Loucy (cell line): ENCODE data around the gene LIMK2.

ENCODE experiments used
- H2AFZ ChIP-seq: fragments of 200-600 bp; sonication (generic); 2 replicates; pipeline ENCODE4 v1.6.0; 2016; ENCODE audit warnings: antibody characterized with exemption, mild to moderate bottlenecking, low read length, moderate library complexity
- H3F3A ChIP-seq: fragments of 200-600 bp; 2 replicates; pipeline ENCODE4 v1.6.0; 2016; ENCODE audit warnings: antibody characterized with exemption, low read depth, mild to moderate bottlenecking
- H3K27me3 ChIP-seq: fragments of 200-600 bp; sonication (generic); 2 replicates; pipeline ENCODE4 v1.6.1; 2014; ENCODE audit warnings: low read length, mild to moderate bottlenecking; ENCODE audit not compliant: insufficient read depth, poor library complexity, severe bottlenecking
- H3K36me3 ChIP-seq: fragments of 200-600 bp; sonication (generic); 2 replicates; pipeline ENCODE4 v1.6.1; 2016; ENCODE audit warnings: low read length; ENCODE audit not compliant: insufficient read depth
- H3K4me1 ChIP-seq: fragments of 200-600 bp; sonication (generic); 2 replicates; pipeline ENCODE4 v1.5.1; 2014; ENCODE audit warnings: low read length, mild to moderate bottlenecking; ENCODE audit not compliant: insufficient read depth, poor library complexity, severe bottlenecking
- H3K4me2 ChIP-seq: fragments of 200-600 bp; sonication (generic); 2 replicates; pipeline ENCODE4 v1.6.0; 2014; ENCODE audit warnings: antibody characterized with exemption, low read length, low read depth, mild to moderate bottlenecking; ENCODE audit not compliant: poor library complexity, severe bottlenecking
- H3K4me3 ChIP-seq: fragments of 200-600 bp; sonication (generic); 2 replicates; pipeline ENCODE4 v1.5.1; 2014; ENCODE audit warnings: low read length, mild to moderate bottlenecking, mixed read lengths; ENCODE audit not compliant: poor library complexity, severe bottlenecking
- H3K79me2 ChIP-seq: fragments of 200-600 bp; sonication (generic); 2 replicates; pipeline ENCODE4 v1.6.1; 2014; ENCODE audit warnings: low read length; ENCODE audit not compliant: insufficient read depth
- H3K9ac ChIP-seq: fragments of 200-600 bp; sonication (generic); 2 replicates; pipeline ENCODE4 v1.6.0; 2014; ENCODE audit warnings: mild to moderate bottlenecking, low read depth, low read length, moderate library complexity; ENCODE audit not compliant: poor library complexity, severe bottlenecking
- H3K9me2 ChIP-seq: fragments of 200-600 bp; sonication (generic); replicated peaks from 2 replicates; pipeline ENCODE4 v1.6.1; 2016; ENCODE audit warnings: low read depth, low read length, mixed read lengths
- H3K9me3 ChIP-seq: fragments of 200-600 bp; sonication (generic); 2 replicates; pipeline ENCODE4 v1.6.1; 2014; ENCODE audit warnings: mild to moderate bottlenecking, antibody characterized with exemption, low read length, low read depth; ENCODE audit not compliant: insufficient read depth
- H4K20me1 ChIP-seq: fragments of 200-600 bp; sonication (generic); 2 replicates; pipeline ENCODE4 v1.6.0; 2014; ENCODE audit warnings: antibody characterized with exemption, low read length, mild to moderate bottlenecking; ENCODE audit not compliant: insufficient read depth, poor library complexity, severe bottlenecking
- CTCF ChIP-seq: fragments of 200-600 bp; sonication (generic); conservative IDR thresholded peaks from 2 replicates; pipeline ENCODE4 v1.5.1; 2014; ENCODE audit warnings: mild to moderate bottlenecking, antibody characterized with exemption, low read length
- EZH2phosphoT487 ChIP-seq: fragments of 200-600 bp; IDR thresholded peaks from 2 replicates; pipeline ENCODE4 v1.6.1; 2018; ENCODE audit warnings: antibody characterized with exemption, mild to moderate bottlenecking, moderate library complexity, borderline replicate concordance

The LIMK2 gene

DNA sequence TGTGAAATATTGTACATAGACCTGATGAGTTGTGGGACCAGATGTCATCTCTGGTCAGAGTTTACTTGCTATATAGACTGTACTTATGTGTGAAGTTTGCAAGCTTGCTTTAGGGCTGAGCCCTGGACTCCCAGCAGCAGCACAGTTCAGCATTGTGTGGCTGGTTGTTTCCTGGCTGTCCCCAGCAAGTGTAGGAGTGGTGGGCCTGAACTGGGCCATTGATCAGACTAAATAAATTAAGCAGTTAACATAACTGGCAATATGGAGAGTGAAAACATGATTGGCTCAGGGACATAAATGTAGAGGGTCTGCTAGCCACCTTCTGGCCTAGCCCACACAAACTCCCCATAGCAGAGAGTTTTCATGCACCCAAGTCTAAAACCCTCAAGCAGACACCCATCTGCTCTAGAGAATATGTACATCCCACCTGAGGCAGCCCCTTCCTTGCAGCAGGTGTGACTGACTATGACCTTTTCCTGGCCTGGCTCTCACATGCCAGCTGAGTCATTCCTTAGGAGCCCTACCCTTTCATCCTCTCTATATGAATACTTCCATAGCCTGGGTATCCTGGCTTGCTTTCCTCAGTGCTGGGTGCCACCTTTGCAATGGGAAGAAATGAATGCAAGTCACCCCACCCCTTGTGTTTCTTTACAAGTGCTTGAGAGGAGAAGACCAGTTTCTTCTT is 67.9 kb downstream of the LIMK2 start:
- no peak overlapping the region for H3K9ac ChIP-seq
- no peak overlapping the region for H2AFZ ChIP-seq
- no peaks in the 10 kb centered on the region for H3K79me2 ChIP-seq
- no peaks in the 10 kb centered on the region for H3K9me2 ChIP-seq
- TF ChIP-seq EZH2phosphoT487 (no peak), CTCF (no peak)
- H3K4me1 ChIP-seq: peaks cover 7% of the 10 kb centered on the region
- H3K4me3 ChIP-seq: no peak overlapping the region
- H3F3A ChIP-seq: no peaks in the 10 kb centered on the region
- no peak overlapping the region for H3K4me2 ChIP-seq
- no peaks in the 10 kb centered on the region for H3K9me3 ChIP-seq
- no peaks in the 10 kb centered on the region for H3K27me3 ChIP-seq
- H3K36me3 ChIP-seq: peaks cover 47% of the 10 kb centered on the region; the same call in 1 of the 2 replicates
- H4K20me1 ChIP-seq: peaks cover 6% of the 10 kb centered on the region

- H3K4me1 ChIP-seq: peaks cover 23% of the 10 kb centered on the region
- H3K27me3 ChIP-seq: no peaks in the 10 kb centered on the region
- no peak overlapping the region for H3K4me3 ChIP-seq
- no peak overlapping the region for H3K9ac ChIP-seq
- no peak overlapping the region for H2AFZ ChIP-seq
- peaks cover 6% of the 10 kb centered on the region for H4K20me1 ChIP-seq
- peaks cover 37% of the 10 kb centered on the region; the same call in 1 of the 2 replicates for H3K36me3 ChIP-seq
- no peak overlapping the region for H3K4me2 ChIP-seq
- peaks cover 6% of the 10 kb centered on the region; the same call in 1 of the 2 replicates for H3F3A ChIP-seq
- H3K9me3 ChIP-seq: no peaks in the 10 kb centered on the region
- TF ChIP-seq CTCF: no peak
- no peak for TF ChIP-seq EZH2phosphoT487
- no peaks in the 10 kb centered on the region for H3K79me2 ChIP-seq
- no peaks in the 10 kb centered on the region for H3K9me2 ChIP-seq
Observed at GRCh38 chr22:31281733-31282132, 69.6 kb downstream of the LIMK2 start.

- H3K4me1 ChIP-seq: peaks cover 31% of the 10 kb centered on the region
- no peak overlapping the region for H2AFZ ChIP-seq
- no peaks in the 10 kb centered on the region; the same call in 1 of the 2 replicates for H3K79me2 ChIP-seq
- no peak overlapping the region for H3K9ac ChIP-seq
- no peaks in the 10 kb centered on the region for H3K9me2 ChIP-seq
- peaks cover 6% of the 10 kb centered on the region for H4K20me1 ChIP-seq
- peaks cover 28% of the 10 kb centered on the region; the same call in 1 of the 2 replicates for H3K36me3 ChIP-seq
- no peaks in the 10 kb centered on the region for H3K27me3 ChIP-seq
- H3K9me3 ChIP-seq: no peaks in the 10 kb centered on the region
- TF ChIP-seq CTCF (no peak), EZH2phosphoT487 (no peak)
- H3K4me2 ChIP-seq: no peak overlapping the region
- H3K4me3 ChIP-seq: no peak overlapping the region
- peaks cover 9% of the 10 kb centered on the region; the same call in 1 of the 2 replicates for H3F3A ChIP-seq
Observed at GRCh38 chr22:31282748-31283468, 70.8 kb downstream of the LIMK2 start.
